GM23248 (cell line): ENCODE results near the gene LMF1. TPM values are rescaled to one million over a fixed set of nuclear protein-coding genes. Genes with fewer than 3 reads are reported as not detected.
"Not testable (repeated sequence)": the region's sequence is repeated elsewhere in the genome, so short reads cannot be mapped to it uniquely, and the experiment has no call there.

ENCODE experiments used
- DNase-seq: peaks from one replicate; pipeline ENCODE4 v3.0.0-alpha.2; 2015
- H2AFZ ChIP-seq: fragments of 200-600 bp; sonication (generic); 2 replicates; pipeline ENCODE4 v1.6.1; 2016; ENCODE audit warnings: antibody characterized with exemption
- H3F3A ChIP-seq: fragments of 200-600 bp; sonication (generic); 2 replicates; pipeline ENCODE4 v1.6.1; 2016; ENCODE audit warnings: mild to moderate bottlenecking, antibody characterized with exemption, mixed run types; ENCODE audit not compliant: insufficient read depth
- H3K27ac ChIP-seq: fragments of 200-600 bp; sonication (generic); 2 replicates; pipeline ENCODE4 v1.5.1; 2016; ENCODE audit warnings: mild to moderate bottlenecking
- H3K27me3 ChIP-seq: fragments of 200-600 bp; sonication (generic); replicated peaks from 2 replicates; pipeline ENCODE4 v1.6.1; 2016; ENCODE audit warnings: mild to moderate bottlenecking; ENCODE audit not compliant: insufficient read depth
- H3K36me3 ChIP-seq: fragments of 200-600 bp; sonication (generic); 2 replicates; pipeline ENCODE4 v1.6.1; 2016; ENCODE audit warnings: low read depth, mild to moderate bottlenecking
- H3K4me1 ChIP-seq: fragments of 200-600 bp; sonication (generic); 2 replicates; pipeline ENCODE4 v1.6.1; 2016; ENCODE audit warnings: mild to moderate bottlenecking; ENCODE audit not compliant: insufficient read depth
- H3K4me2 ChIP-seq: fragments of 200-600 bp; sonication (generic); one replicate; pipeline ENCODE4 v1.6.1; 2016; ENCODE audit warnings: mild to moderate bottlenecking; ENCODE audit not compliant: unreplicated experiment
- H3K4me3 ChIP-seq: fragments of 200-600 bp; sonication (generic); 2 replicates; pipeline ENCODE4 v1.5.1; 2016; ENCODE audit warnings: mild to moderate bottlenecking
- H3K79me2 ChIP-seq: fragments of 200-600 bp; sonication (generic); 2 replicates; pipeline ENCODE4 v1.6.1; 2016; ENCODE audit warnings: mild to moderate bottlenecking; ENCODE audit not compliant: insufficient read depth
- H3K9ac ChIP-seq: fragments of 200-600 bp; sonication (generic); 2 replicates; pipeline ENCODE4 v1.6.1; 2016; ENCODE audit warnings: mild to moderate bottlenecking
- H3K9me2 ChIP-seq: fragments of 200-600 bp; sonication (generic); 2 replicates; pipeline ENCODE4 v1.6.1; 2016; ENCODE audit warnings: mixed run types, mild to moderate bottlenecking, moderate library complexity; ENCODE audit not compliant: insufficient read depth
- H3K9me3 ChIP-seq: fragments of 200-600 bp; sonication (generic); one replicate; pipeline ENCODE4 v1.6.1; 2017; ENCODE audit warnings: low read depth
- H4K20me1 ChIP-seq: fragments of 200-600 bp; sonication (generic); 2 replicates; pipeline ENCODE4 v1.6.0; 2016; ENCODE audit not compliant: insufficient read depth
- EZH2 ChIP-seq: fragments of 200-600 bp; sonication (generic); IDR thresholded peaks from 2 replicates; pipeline ENCODE4 v1.6.1; 2018; ENCODE audit warnings: antibody characterized with exemption, mild to moderate bottlenecking; ENCODE audit not compliant: insufficient read depth, poor library complexity, severe bottlenecking
- EZH2phosphoT487 ChIP-seq: fragments of 200-600 bp; sonication (generic); IDR thresholded peaks from 2 replicates; pipeline ENCODE4 v1.6.1; 2018; ENCODE audit warnings: antibody characterized with exemption, moderate library complexity, mild to moderate bottlenecking, low read depth; ENCODE audit not compliant: insufficient read depth
- WGBS, 2 experiments: methylation state at CpG; one replicate each; pipeline ENCODE4 v1.1.6; 2015 to 2017; ENCODE audit warnings: low lambda C conversion rate in 2 of 2, low coverage in 1 of 2; ENCODE audit errors: missing lambda C conversion rate in 2 of 2; 5-methylcytosine and 5-hydroxymethylcytosine counted together
- in situ Hi-C: fragments of 300-500 bp; cut with MboI; formaldehyde crosslinking; loops from 2 replicates; pipeline ENCODE4 v1.15.0; 2020
- polyA plus RNA-seq: library from polyadenylated mRNA; unstranded; fragments of >200 nt; fragmentation: Nextera tagmentation; extraction: Ambion mirVana; gene quantifications from 2 replicates; pipeline ENCODE4 v1.2.1, GENCODE V29; 2016
- total RNA-seq: library from RNA; depleted of rRNA; stranded (reverse); fragments of >200 nt; shearing (Covaris generic); gene quantifications from 2 replicates; pipeline ENCODE4 v1.2.3, GENCODE V29; 2014

LMF1 gene
- total and polyA plus RNA-seq, 2 experiments from 2014 or later, result 23.1 to 53.0 TPM

GRCh38 chr16:962901-963814 is 7.6 kb downstream of the LMF1 start:
- Histone ChIP-seq H3K36me3 (no peaks in the 10 kb centered on the region), H4K20me1 (no peaks in the 10 kb centered on the region), H3K9me3 (no peaks in the 10 kb centered on the region), H3K4me1 (no peaks in the 10 kb centered on the region), H3K27me3 (no peaks in the 10 kb centered on the region), H3K79me2 (peaks cover 6% of the 10 kb centered on the region; the same call in 1 of the 2 replicates), H3K4me2 (no peak overlapping the region), H3K27ac (no peak overlapping the region), H3K9ac (no peak overlapping the region), H2AFZ (no peak overlapping the region), H3F3A (no peaks in the 10 kb centered on the region), H3K9me2 (no peaks in the 10 kb centered on the region), H3K4me3 (no peak overlapping the region)
- TF ChIP-seq EZH2 (no peak), EZH2phosphoT487 (no peak)
- no peak for DNase-seq
- in situ Hi-C loops, result no loop called here
- 89 to 90% methylated on average over 19 to 23 of the region's 23 CpGs for WGBS, 2 experiments

- Histone ChIP-seq H3F3A (no peaks in the 10 kb centered on the region), H3K4me2 (no peak overlapping the region), H4K20me1 (no peaks in the 10 kb centered on the region), H2AFZ (no peak overlapping the region), H3K36me3 (no peaks in the 10 kb centered on the region), H3K4me3 (no peak overlapping the region), H3K9ac (no peak overlapping the region), H3K79me2 (peaks cover 6% of the 10 kb centered on the region; the same call in 1 of the 2 replicates), H3K9me2 (no peaks in the 10 kb centered on the region), H3K27me3 (no peaks in the 10 kb centered on the region), H3K4me1 (no peaks in the 10 kb centered on the region), H3K9me3 (no peaks in the 10 kb centered on the region), H3K27ac (no peak overlapping the region)
- in situ Hi-C loops, result no loop called here
- 77 to 78% methylated on average over 22 of the region's 22 CpGs for WGBS, 2 experiments
- DNase-seq, result no peak
- TF ChIP-seq EZH2phosphoT487, result no peak
- no peak for TF ChIP-seq EZH2
Measured at GRCh38 chr16:962366-962765, 8.4 kb downstream of the LMF1 start.

GRCh38 chr16:959232-960040 is 11.3 kb downstream of the LMF1 start:
- H3K4me1 ChIP-seq, result no peaks in the 10 kb centered on the region
- no peaks in the 10 kb centered on the region for H3K36me3 ChIP-seq
- no peak overlapping the region for H3K9ac ChIP-seq
- no peak overlapping the region for H2AFZ ChIP-seq
- H3K4me2 ChIP-seq, result no peak overlapping the region
- no peaks in the 10 kb centered on the region for H3K9me3 ChIP-seq
- TF ChIP-seq EZH2phosphoT487 (no peak), EZH2 (no peak)
- DNase-seq, result no peak
- H3K27ac ChIP-seq, result no peak overlapping the region
- peaks cover 6% of the 10 kb centered on the region; the same call in 1 of the 2 replicates for H3K79me2 ChIP-seq
- WGBS, 2 experiments, result 89 to 90% methylated on average over 24 of the region's 24 CpGs
- H4K20me1 ChIP-seq, result no peaks in the 10 kb centered on the region
- no peaks in the 10 kb centered on the region for H3F3A ChIP-seq
- H3K9me2 ChIP-seq, result no peaks in the 10 kb centered on the region
- in situ Hi-C loops, result no loop called here
- no peaks in the 10 kb centered on the region for H3K27me3 ChIP-seq
- H3K4me3 ChIP-seq, result no peak overlapping the region

GRCh38 chr16:955766-956165 is 15.0 kb downstream of the LMF1 start:
- H3K27me3 ChIP-seq, H3F3A ChIP-seq, H3K9me2 ChIP-seq, H3K9ac ChIP-seq, H3K4me1 ChIP-seq, in situ Hi-C loops, H3K79me2 ChIP-seq, DNase-seq, H2AFZ ChIP-seq, H3K27ac ChIP-seq, H3K4me3 ChIP-seq, H3K9me3 ChIP-seq, H4K20me1 ChIP-seq, H3K36me3 ChIP-seq, H3K4me2 ChIP-seq: not testable (repeated sequence)
- 94 to 95% methylated on average over 8 to 27 of the region's 27 CpGs for WGBS, 2 experiments

- H3K27ac ChIP-seq, DNase-seq, H3K36me3 ChIP-seq, H3K9ac ChIP-seq, H3F3A ChIP-seq, H3K9me3 ChIP-seq, H2AFZ ChIP-seq, H3K27me3 ChIP-seq, H3K4me3 ChIP-seq, H3K4me2 ChIP-seq, H3K79me2 ChIP-seq, in situ Hi-C loops, H4K20me1 ChIP-seq, H3K4me1 ChIP-seq, H3K9me2 ChIP-seq: not testable (repeated sequence)
- 85 to 91% methylated on average over 4 of the region's 7 CpGs for WGBS, 2 experiments
Measured at GRCh38 chr16:953818-954217, 17.0 kb downstream of the LMF1 start.
